Upper lobe of left lung (tissue), 4 donors: Measurements from ENCODE around the gene CIZ1.

ENCODE experiments used
- POLR2A ChIP-seq, 4 donors: fragments of 450-650 bp; IDR thresholded peaks; one replicate each; pipeline ENCODE4 v1.5.1; 2016 to 2017; ENCODE audit warnings: antibody characterized with exemption in 4 of 4, mild to moderate bottlenecking in 2 of 4
- TF ChIP-seq, protein P1 (sequence below), 6 experiments: fragments of 450-650 bp in 4 of 6; fragments of 200-600 bp in 2 of 6; sonication (generic) in 2 of 6; IDR thresholded peaks; one replicate each; pipeline ENCODE4 v1.5.1; 2016 to 2019; ENCODE audit warnings: antibody characterized with exemption in 6 of 6

DNA sequence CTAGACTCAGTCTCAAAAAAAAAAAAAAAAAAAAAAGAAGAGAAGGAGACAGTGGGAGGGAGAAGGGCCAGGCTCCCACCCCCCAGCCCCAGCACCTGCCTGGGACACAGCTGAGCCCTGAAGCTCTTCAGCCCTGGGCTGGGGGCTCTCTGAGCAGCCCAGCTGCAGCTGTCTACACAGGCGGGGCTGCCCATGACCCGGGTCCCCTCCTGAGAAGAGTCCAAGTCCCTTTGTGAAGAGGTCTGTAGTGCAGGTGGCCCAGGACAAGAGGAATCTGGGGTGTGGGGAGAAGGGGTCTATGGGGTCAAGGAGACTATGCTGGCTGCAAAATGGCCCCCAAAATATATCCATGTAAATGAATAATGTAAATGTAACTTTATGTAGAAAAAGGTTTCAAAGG is 48.8 kb downstream of the CIZ1 start:
- TF ChIP-seq, protein P1, sequence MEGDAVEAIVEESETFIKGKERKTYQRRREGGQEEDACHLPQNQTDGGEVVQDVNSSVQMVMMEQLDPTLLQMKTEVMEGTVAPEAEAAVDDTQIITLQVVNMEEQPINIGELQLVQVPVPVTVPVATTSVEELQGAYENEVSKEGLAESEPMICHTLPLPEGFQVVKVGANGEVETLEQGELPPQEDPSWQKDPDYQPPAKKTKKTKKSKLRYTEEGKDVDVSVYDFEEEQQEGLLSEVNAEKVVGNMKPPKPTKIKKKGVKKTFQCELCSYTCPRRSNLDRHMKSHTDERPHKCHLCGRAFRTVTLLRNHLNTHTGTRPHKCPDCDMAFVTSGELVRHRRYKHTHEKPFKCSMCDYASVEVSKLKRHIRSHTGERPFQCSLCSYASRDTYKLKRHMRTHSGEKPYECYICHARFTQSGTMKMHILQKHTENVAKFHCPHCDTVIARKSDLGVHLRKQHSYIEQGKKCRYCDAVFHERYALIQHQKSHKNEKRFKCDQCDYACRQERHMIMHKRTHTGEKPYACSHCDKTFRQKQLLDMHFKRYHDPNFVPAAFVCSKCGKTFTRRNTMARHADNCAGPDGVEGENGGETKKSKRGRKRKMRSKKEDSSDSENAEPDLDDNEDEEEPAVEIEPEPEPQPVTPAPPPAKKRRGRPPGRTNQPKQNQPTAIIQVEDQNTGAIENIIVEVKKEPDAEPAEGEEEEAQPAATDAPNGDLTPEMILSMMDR (IDR thresholded peaks at IDR 0.05): no peak
- TF ChIP-seq POLR2A (IDR thresholded peaks at IDR 0.05): no peak
